GM19467 (cell line): ENCODE results near the gene SLC18A3.

Source experiments
- ATAC-seq: cut with Tn5 transposase; IDR thresholded peaks from one replicate; pipeline ENCODE4 v1.9.1; 2021; ENCODE audit warnings: mild to moderate bottlenecking, moderate library complexity; ENCODE audit not compliant: unreplicated experiment

Gene SLC18A3

GRCh38 chr10:49595713-49596492 lies 14.2 kb upstream of the SLC18A3 start:
- ATAC-seq, result no peak

GRCh38 chr10:49596493-49596809 lies 13.7 kb upstream of the SLC18A3 start:
- no peak for ATAC-seq

DNA sequence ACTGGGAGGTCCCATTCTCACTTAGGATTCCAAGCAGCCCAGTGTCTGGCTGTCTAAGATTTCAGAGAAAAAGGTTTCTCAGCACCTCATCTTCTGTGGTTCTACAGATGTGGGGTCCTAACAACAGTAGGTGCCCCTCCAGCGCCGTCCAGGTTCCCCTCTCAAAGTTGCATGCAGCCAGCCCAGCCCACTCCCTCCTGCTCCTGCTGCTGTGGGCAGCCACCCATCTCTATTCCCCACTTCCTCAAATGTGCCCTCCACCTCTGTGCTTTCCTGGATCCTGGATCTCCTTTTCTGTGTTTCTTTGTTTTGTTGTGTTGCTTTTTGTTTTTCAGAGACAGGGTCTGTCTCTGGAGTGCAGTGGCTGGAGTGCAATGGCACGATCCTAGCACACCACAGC lies 13.3 kb upstream of the SLC18A3 start:
- no peak for ATAC-seq

GRCh38 chr10:49597426-49598163 lies 12.5 kb upstream of the SLC18A3 start:
- no peak for ATAC-seq

GRCh38 chr10:49598164-49598856 lies 11.8 kb upstream of the SLC18A3 start:
- no peak for ATAC-seq

DNA sequence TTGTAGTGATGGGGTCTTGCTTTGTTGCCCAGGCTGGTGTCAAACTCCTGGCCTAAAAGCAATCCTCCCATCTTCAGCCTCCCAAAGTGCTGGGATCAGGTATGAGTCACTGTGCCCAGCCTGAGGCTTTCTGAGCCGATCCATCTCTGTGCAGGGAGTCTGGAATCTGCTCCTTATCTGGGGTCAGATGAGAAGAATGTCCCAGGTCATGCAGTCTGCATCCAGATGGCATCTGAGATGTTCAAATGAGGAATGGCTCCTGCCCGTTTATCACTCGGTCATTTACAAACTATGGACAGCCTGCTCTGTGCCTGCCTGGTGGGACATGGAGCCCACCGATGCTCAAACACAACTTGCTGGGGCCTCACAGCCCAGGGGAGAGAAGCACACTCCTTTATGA lies 11.1 kb upstream of the SLC18A3 start:
- ATAC-seq, result no peak

- no peak for ATAC-seq
These were observed 10.6 kb upstream of the SLC18A3 start for GRCh38 chr10:49599546-49599945.

- no peak for ATAC-seq
These were observed 10.1 kb upstream of the SLC18A3 start for GRCh38 chr10:49600046-49600445.

DNA sequence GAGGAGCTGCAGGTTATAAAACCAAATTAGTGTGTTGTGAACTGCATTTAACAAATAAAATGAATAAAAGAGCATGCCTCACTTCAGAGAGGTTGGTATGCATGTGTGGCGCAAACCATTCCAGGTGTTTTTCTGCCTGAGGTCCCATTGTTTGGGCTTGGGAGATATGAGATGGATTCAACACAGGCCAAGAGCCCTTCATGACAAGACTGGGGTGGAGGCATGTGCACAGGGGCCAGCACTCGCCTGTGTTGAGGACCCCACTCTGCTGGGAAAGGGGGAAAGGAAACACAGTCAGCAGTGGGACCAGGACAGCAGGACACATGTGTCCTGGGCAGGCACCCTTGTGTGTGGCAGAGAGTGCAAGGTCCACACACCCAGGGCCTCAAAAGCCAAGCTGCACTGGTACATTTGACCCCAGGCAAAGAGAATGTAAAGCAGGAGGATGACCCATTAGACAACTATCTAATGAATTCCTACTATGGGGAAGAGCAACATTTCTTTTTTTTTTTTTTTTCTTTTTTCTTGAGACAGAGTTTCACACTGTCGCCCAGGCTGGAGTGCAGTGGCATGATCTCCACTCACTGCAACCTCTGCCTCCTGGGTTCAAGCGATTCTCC lies 9.2 kb upstream of the SLC18A3 start:
- no peak for ATAC-seq

DNA sequence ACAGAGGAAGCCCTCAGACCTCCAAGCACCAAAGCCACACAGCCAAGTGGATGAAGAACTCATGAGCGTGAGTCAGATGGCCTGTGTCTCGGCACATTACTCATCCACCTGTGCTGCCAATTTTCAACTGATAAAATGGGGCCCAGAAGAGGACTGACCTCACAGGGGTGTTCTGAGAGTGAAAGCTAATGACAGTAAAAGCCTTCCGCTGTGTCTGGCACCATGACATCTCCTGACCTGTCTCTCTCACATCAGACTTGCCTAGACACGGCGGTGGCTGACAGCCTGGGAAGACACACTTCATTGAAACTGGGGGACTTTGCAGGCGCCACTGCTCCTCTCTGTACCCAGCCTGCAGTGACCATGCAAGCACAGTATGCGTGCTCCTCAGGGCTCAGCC lies 8.3 kb upstream of the SLC18A3 start:
- no peak for ATAC-seq

GRCh38 chr10:49602380-49603023 lies 7.6 kb upstream of the SLC18A3 start:
- no peak for ATAC-seq

DNA sequence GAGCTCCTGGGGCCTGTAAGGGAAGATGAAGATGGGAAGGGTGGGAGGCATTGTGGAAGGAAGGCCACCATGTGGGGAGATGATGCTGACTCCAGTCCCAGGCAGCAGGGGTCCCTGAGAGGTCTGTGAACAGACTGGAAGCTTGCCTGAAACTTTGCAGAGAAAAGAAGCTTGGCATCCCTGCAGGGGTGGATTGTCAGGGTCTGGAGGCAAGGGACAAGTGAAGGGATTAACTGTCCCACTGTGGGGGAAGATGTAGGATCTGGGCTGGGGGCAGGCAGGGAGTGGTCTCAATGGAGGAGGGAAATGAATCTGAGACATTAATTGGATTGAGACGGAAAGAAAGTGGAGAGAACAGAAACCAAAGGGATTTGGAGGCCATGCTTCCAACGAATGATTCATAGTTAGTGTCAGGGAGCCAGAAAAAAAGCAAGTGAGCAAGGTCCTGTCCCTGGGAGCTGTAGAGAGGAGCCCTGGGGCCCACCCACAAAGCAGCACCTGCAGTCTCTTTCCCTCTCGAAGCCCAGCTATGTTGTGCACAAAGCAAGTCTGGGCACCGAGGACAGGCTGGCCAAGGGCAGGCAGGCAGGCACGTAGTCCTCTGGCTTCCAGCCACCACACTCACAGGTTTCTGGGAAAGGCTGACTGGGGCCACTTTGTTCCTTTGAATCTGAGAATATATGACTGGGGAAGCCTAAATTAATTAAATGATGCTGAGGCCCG lies 4.7 kb upstream of the SLC18A3 start:
- ATAC-seq, result no peak

GRCh38 chr10:49605939-49606509 lies 4.1 kb upstream of the SLC18A3 start:
- no peak for ATAC-seq

- peak; percentile 65 for ATAC-seq
These were observed 3.1 kb upstream of the SLC18A3 start for GRCh38 chr10:49606981-49607535.

- ATAC-seq, result no peak
These were observed 1.7 kb upstream of the SLC18A3 start for GRCh38 chr10:49608166-49609005.

- ATAC-seq, result no peak
These were observed 1.2 kb upstream of the SLC18A3 start for GRCh38 chr10:49609006-49609282.

- no peak for ATAC-seq
These were observed 612 bp upstream of the SLC18A3 start for GRCh38 chr10:49609283-49610113.

GRCh38 chr10:49610458-49611165 lies 502 bp downstream of the SLC18A3 start:
- no peak for ATAC-seq
